NT2/D1 (cell line): ENCODE results near the gene ACKR3.

ENCODE experiments used
- SUZ12 ChIP-seq: IDR thresholded peaks from 2 replicates; pipeline ENCODE4 v1.6.1; 2011; ENCODE audit not compliant: insufficient read length, insufficient read depth; ENCODE audit errors: extremely low read depth
- YY1 ChIP-seq: IDR thresholded peaks from 2 replicates; pipeline ENCODE4 v1.6.1; 2011; ENCODE audit not compliant: insufficient read length, insufficient read depth
- ZNF274 ChIP-seq: IDR thresholded peaks from 2 replicates; pipeline ENCODE4 v1.6.1; 2011; ENCODE audit warnings: mild to moderate bottlenecking, low read depth, low read length

DNA sequence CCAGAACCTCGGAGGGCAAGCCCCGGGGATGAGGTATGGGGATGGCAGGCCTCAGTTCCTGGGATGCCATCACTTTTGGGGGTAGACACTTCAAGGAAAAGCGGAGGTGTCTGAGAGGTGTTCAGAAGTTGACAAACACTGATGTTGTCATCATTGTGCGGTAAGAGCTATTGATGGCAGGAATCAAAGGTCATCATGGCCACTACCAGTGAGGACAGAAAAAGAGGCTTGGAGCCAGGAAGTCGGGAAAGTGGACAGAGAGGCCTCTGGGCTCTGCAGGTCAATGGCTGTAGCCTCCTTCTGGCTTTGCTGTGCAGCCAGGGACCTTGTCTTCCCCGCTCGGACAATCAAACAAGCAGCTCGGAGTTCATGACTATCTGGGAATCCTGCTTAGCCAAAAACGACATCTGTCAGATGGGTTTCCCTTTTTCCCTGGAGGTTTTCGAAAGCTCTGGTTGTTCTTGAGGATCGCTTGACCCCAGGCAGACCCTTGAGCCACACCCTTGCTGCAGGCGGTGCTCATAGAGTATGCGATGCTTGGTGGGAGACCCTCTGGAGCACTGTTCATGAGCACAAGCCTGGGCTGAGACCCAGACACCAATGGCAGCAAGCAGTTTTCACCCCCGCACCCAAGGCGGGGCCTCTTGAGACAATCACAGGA lies 19.4 kb downstream of the ACKR3 start:
- TF ChIP-seq YY1 (no peak), SUZ12 (no peak), ZNF274 (no peak)
